Measurements from ENCODE around the gene MAML3.

The MAML3 gene

DNA sequence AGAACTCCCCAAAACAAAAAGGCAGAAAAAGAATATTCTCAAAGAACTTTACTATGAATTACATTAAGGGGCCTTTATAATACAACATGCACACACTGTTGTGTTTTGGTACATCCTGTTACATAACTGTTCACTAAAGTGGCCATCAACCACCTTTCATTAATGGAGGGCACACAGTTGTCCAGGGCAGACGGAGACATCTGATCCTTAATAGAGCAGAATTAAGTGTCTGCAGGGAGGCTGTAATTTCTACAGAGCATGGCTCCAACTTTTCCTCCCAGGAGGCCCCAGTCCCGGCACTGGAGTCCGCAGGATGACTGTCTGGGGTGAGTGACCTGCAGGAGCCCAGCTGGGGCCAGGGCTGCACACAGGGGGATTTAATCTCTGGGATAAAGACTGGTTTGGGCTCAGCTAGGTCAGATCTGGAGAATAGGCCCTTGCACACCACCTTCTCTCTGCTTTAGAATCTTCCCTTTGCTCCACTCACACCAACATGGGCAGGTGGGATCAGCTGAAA lies 233.4 kb downstream of the MAML3 start:
- Mint-ChIP-seq H3K27me3 (peaks cover 6 to 16% of the 10 kb centered on the region in 2 donors), H3K4me1 (ENCODE audit: low read depth in 2 of 2) (no peaks in the 10 kb centered on the region), H3K9me3 (no peaks in the 10 kb centered on the region), H3K36me3 (ENCODE audit: insufficient read depth) (no peaks in the 10 kb centered on the region), H3K4me3 (no peak overlapping the region), H3K27ac (no peak overlapping the region)
- no peak for ATAC-seq (replicated peaks)
- no peak for DNase-seq

GRCh38 chr4:139919521-139919920 lies 234.5 kb downstream of the MAML3 start:
- DNase-seq (no peak), ATAC-seq (replicated peaks) (no peak)
- H3K36me3 Mint-ChIP-seq (ENCODE audit: insufficient read depth), result no peaks in the 10 kb centered on the region
- H3K27me3 Mint-ChIP-seq, result peaks cover 6 to 16% of the 10 kb centered on the region in 2 donors
- no peak overlapping the region for H3K4me3 Mint-ChIP-seq
- H3K4me1 Mint-ChIP-seq (ENCODE audit: low read depth in 2 of 2), result no peaks in the 10 kb centered on the region
- H3K27ac Mint-ChIP-seq, result no peak overlapping the region
- H3K9me3 Mint-ChIP-seq, result no peaks in the 10 kb centered on the region

DNA sequence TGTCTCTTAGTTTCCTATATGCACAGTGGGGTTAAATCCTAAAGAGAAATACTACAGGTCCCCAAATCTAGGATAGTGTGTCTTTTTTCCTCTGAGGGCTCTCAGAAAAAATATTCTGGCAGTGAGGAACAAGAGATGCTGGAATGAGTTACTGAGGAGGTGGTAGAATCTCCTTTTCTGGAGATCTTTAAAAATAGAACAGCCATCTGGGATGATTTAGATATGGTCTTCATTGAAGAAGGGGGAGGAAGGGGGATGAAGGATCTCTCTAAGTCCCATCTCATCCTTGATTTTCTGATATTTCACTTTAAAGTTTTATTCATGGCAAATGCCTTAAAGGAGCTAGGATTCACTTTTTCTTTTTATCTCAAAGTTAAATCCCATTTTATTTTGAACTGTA lies 235.0 kb downstream of the MAML3 start:
- H3K27me3 Mint-ChIP-seq, result peaks cover 3 to 16% of the 10 kb centered on the region in 2 donors
- no peaks in the 10 kb centered on the region for H3K36me3 Mint-ChIP-seq (ENCODE audit: insufficient read depth)
- DNase-seq (no peak), ATAC-seq (replicated peaks) (no peak)
- no peak overlapping the region for H3K4me3 Mint-ChIP-seq
- no peak overlapping the region for H3K27ac Mint-ChIP-seq
- no peaks in the 10 kb centered on the region for H3K9me3 Mint-ChIP-seq
- H3K4me1 Mint-ChIP-seq (ENCODE audit: low read depth in 2 of 2), result no peaks in the 10 kb centered on the region

GRCh38 chr4:139918591-139918990 lies 235.4 kb downstream of the MAML3 start:
- Mint-ChIP-seq H3K27ac (no peak overlapping the region), H3K27me3 (peaks cover 0 to 16% of the 10 kb centered on the region in 2 donors), H3K4me3 (no peak overlapping the region), H3K4me1 (ENCODE audit: low read depth in 2 of 2) (no peaks in the 10 kb centered on the region), H3K36me3 (ENCODE audit: insufficient read depth) (no peaks in the 10 kb centered on the region), H3K9me3 (no peaks in the 10 kb centered on the region)
- ATAC-seq (replicated peaks), result no peak
- DNase-seq, result no peak

- DNase-seq (no peak), ATAC-seq (replicated peaks) (no peak)
- Mint-ChIP-seq H3K36me3 (ENCODE audit: insufficient read depth) (no peaks in the 10 kb centered on the region), H3K9me3 (no peaks in the 10 kb centered on the region), H3K27me3 (peaks cover 0 to 16% of the 10 kb centered on the region in 2 donors), H3K4me3 (no peak overlapping the region), H3K27ac (no peak overlapping the region), H3K4me1 (ENCODE audit: low read depth in 2 of 2) (no peaks in the 10 kb centered on the region)
Measured at GRCh38 chr4:139917896-139918295, 236.1 kb downstream of the MAML3 start.

DNA sequence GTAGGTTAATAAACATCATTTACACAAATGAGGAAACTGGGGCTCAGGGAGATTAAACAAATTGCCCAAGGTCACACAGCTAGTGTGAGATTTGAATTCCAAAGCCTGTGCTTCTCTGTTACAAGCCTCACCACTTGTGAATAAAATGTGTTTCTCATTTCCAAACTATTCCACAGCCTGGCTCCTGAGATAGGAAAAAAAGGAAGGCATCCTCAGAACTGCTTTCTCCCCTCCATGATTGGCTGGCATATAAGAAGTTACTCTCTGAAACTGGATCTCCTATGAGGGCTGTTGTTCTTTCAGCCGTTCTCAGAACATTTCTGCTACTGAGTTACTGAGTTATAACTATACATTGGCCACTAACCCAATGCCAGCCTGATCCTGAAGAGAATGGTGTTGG lies 237.9 kb downstream of the MAML3 start:
- ATAC-seq (replicated peaks) (no peak), DNase-seq (no peak)
- Mint-ChIP-seq H3K4me3 (no peak overlapping the region), H3K36me3 (ENCODE audit: insufficient read depth) (no peaks in the 10 kb centered on the region), H3K27me3 (peaks cover 6 to 15% of the 10 kb centered on the region in 2 donors), H3K4me1 (ENCODE audit: low read depth in 2 of 2) (no peaks in the 10 kb centered on the region), H3K27ac (no peak overlapping the region), H3K9me3 (no peaks in the 10 kb centered on the region)

DNA sequence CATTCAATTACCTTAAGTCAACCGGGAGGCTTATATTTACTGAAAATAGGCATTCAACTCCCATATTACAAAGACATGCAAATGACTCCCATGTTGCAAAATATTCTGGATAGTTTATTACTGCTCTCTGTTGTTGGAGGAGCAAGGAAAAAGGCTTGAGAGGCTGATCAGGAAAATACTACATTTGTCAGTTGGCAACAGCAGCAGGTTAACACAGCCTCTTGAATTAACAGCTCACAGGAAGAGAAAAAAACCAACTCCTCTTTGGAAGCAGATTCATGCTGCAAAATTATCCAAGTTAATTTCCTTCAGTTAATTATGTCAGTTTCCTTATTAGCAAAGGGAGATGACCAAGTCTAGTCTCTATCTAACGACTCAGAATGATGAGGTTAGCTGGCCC lies 238.9 kb downstream of the MAML3 start:
- H3K9me3 Mint-ChIP-seq, result no peaks in the 10 kb centered on the region
- no peak for ATAC-seq (replicated peaks)

DNA sequence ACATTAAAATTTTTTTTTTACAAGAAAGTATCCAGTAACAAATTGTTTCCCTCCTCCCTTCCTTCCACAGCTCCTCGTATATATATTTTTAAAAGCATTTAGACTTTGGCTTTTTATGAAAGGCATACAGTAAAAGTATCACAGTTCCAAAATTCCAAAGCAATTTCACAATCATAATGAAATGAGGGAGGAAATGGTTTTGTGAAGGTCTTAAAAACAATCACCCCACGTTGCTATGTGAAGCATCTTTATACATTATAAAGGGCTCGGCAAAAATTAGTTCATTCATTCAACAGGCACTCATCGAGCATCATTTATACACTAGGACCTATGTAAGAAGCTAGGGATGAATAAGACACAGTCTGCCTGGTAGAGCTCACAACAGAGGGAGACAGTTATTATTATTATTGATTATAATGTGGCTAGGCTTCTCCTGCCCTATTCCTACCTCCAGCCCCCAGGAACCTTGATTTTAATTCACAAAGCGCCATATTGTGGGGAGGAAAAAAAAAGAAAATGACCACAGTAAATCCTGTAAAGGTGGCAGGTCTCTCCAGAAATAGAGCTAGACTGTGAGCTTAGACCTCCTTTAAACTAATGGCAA lies 239.9 kb downstream of the MAML3 start:
- H3K4me3 Mint-ChIP-seq, result no peak overlapping the region
- no peak for DNase-seq
- H3K4me1 Mint-ChIP-seq (ENCODE audit: low read depth in 2 of 2), result no peaks in the 10 kb centered on the region

More for the DNA sequence above, 238.9 kb downstream of the MAML3 start:
- Mint-ChIP-seq H3K36me3 (ENCODE audit: insufficient read depth) (no peaks in the 10 kb centered on the region), H3K27ac (no peak overlapping the region), H3K4me1 (ENCODE audit: low read depth in 2 of 2) (no peaks in the 10 kb centered on the region), H3K4me3 (no peak overlapping the region), H3K27me3 (peaks cover 0 to 15% of the 10 kb centered on the region in 2 donors)
- no peak for DNase-seq

DNA sequence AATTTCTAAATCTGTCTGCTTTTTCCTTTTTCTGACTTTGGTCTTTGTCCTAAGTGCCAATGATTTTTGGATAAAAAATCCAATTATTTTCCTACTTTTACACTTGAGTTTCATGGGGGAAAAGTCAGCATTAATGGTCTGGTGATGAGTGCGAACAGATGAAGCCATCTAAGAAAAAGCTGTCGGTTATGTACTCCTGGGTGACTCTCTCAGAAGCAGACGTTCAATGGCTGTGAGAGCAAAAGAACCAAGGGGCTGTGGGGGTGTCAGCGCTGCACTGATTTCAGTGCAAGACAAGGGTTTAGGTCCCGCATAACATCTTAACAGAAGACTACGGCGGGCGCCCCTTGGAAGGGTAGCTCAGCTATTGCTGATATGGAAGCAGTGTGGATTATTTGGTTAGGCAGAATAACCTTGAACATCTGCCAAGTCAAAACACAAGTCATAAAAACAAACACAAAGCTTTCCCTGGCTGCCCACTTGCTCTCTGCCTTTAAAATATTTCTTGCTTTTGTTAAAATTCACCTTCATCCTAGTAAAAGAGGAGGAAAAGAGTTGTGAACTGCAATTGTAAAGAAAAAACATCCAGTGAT lies 240.5 kb downstream of the MAML3 start:
- H3K4me1 Mint-ChIP-seq (ENCODE audit: low read depth in 2 of 2), result no peaks in the 10 kb centered on the region
- no peaks in the 10 kb centered on the region for H3K9me3 Mint-ChIP-seq
- ATAC-seq (replicated peaks) (no peak), DNase-seq (no peak)
- H3K36me3 Mint-ChIP-seq (ENCODE audit: insufficient read depth), result no peaks in the 10 kb centered on the region
- H3K27me3 Mint-ChIP-seq, result peaks cover 0 to 15% of the 10 kb centered on the region in 2 donors
- H3K4me3 Mint-ChIP-seq, result no peak overlapping the region
- no peak overlapping the region for H3K27ac Mint-ChIP-seq

More for the DNA sequence above, 239.9 kb downstream of the MAML3 start:
- Mint-ChIP-seq H3K27me3 (peaks cover 0 to 15% of the 10 kb centered on the region in 2 donors), H3K36me3 (ENCODE audit: insufficient read depth) (no peaks in the 10 kb centered on the region), H3K27ac (no peak overlapping the region), H3K9me3 (no peaks in the 10 kb centered on the region)
- ATAC-seq (replicated peaks), result no peak

- Mint-ChIP-seq H3K27me3 (peaks cover 0 to 15% of the 10 kb centered on the region in 2 donors), H3K4me1 (ENCODE audit: low read depth in 2 of 2) (no peaks in the 10 kb centered on the region), H3K4me3 (no peak overlapping the region), H3K9me3 (no peaks in the 10 kb centered on the region), H3K27ac (no peak overlapping the region), H3K36me3 (ENCODE audit: insufficient read depth) (no peaks in the 10 kb centered on the region)
- DNase-seq, result no peak
- ATAC-seq (replicated peaks), result no peak
Measured at GRCh38 chr4:139912445-139912844, 241.5 kb downstream of the MAML3 start.

DNA sequence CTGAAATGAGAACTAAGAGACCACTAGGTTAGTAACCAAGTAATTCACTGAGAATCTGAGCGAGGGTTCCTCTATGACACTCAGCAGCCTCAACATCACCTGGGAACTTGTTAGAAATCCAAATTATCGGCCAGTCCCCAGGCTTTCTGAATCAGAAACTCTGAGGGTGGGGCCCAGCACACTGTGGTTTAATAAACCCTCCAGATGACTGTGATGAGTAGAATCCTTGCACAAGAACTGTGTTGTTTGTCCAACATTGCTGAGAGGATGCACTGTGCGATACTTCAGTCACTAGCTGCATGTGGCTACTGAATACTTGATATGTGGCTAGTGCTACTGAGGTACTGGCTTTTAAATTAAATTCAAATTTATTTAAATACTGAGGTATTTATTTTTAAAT lies 243.9 kb downstream of the MAML3 start:
- DNase-seq, result no peak
- Mint-ChIP-seq H3K27ac (no peak overlapping the region), H3K36me3 (ENCODE audit: insufficient read depth) (no peaks in the 10 kb centered on the region), H3K4me1 (ENCODE audit: low read depth in 2 of 2) (no peaks in the 10 kb centered on the region), H3K9me3 (no peaks in the 10 kb centered on the region), H3K4me3 (no peak overlapping the region), H3K27me3 (peaks cover 0 to 15% of the 10 kb centered on the region in 2 donors)
- ATAC-seq (replicated peaks), result no peak

- DNase-seq (no peak), ATAC-seq (replicated peaks) (no peak)
- H3K27me3 Mint-ChIP-seq, result peaks cover 0 to 15% of the 10 kb centered on the region in 2 donors
- no peaks in the 10 kb centered on the region for H3K36me3 Mint-ChIP-seq (ENCODE audit: insufficient read depth)
- no peak overlapping the region for H3K27ac Mint-ChIP-seq
- H3K9me3 Mint-ChIP-seq, result no peaks in the 10 kb centered on the region
- H3K4me3 Mint-ChIP-seq, result no peak overlapping the region
- H3K4me1 Mint-ChIP-seq (ENCODE audit: low read depth in 2 of 2), result no peaks in the 10 kb centered on the region
Measured at GRCh38 chr4:139908636-139909437, 245.1 kb downstream of the MAML3 start.

GRCh38 chr4:139907001-139907809 lies 246.8 kb downstream of the MAML3 start:
- no peaks in the 10 kb centered on the region for H3K4me1 Mint-ChIP-seq (ENCODE audit: low read depth in 2 of 2)
- H3K9me3 Mint-ChIP-seq, result no peaks in the 10 kb centered on the region
- DNase-seq (no peak), ATAC-seq (replicated peaks) (no peak)
- peaks cover 9% of the 10 kb centered on the region in 2 donors for H3K27me3 Mint-ChIP-seq
- H3K4me3 Mint-ChIP-seq, result no peak overlapping the region
- H3K27ac Mint-ChIP-seq, result no peak overlapping the region
- no peaks in the 10 kb centered on the region for H3K36me3 Mint-ChIP-seq (ENCODE audit: insufficient read depth)
